Nephron (organoid): ENCODE results near the gene PLA2G6.

ENCODE experiments used
- H3K27ac Mint-ChIP-seq, 3 experiments: 2 replicates each; pipeline ENCODE4 v1.8.0; 2020; ENCODE audit warnings: mixed read lengths in 3 of 3, mild to moderate bottlenecking in 2 of 3, moderate library complexity in 1 of 3
- H3K27me3 Mint-ChIP-seq: 2 replicates; pipeline ENCODE4 v1.8.0; 2021; ENCODE audit warnings: low read depth, mild to moderate bottlenecking, moderate library complexity, mixed read lengths
- H3K36me3 Mint-ChIP-seq: 2 replicates; pipeline ENCODE4 v1.8.0; 2020; ENCODE audit warnings: low read depth, mixed read lengths
- H3K4me1 Mint-ChIP-seq: 2 replicates; pipeline ENCODE4 v1.8.0; 2020; ENCODE audit warnings: mixed read lengths
- H3K4me3 Mint-ChIP-seq, 3 experiments: 2 replicates each; pipeline ENCODE4 v1.8.0; 2020; ENCODE audit warnings: mild to moderate bottlenecking in 3 of 3, mixed read lengths in 3 of 3, moderate library complexity in 2 of 3
- H3K9me3 Mint-ChIP-seq: 2 replicates; pipeline ENCODE4 v1.8.0; 2020; ENCODE audit warnings: mixed read lengths
- CTCF ChIP-seq, 3 experiments: fragments of 200-600 bp; sonication (generic); IDR thresholded peaks; one replicate each; pipeline ENCODE4 v1.5.0; 2021; ENCODE audit warnings: antibody characterized with exemption in 3 of 3; ENCODE audit not compliant: unreplicated experiment in 3 of 3

Gene PLA2G6

GRCh38 chr22:38228326-38228872, 46.8 kb upstream of the PLA2G6 start:
- TF ChIP-seq CTCF (IDR thresholded peaks at IDR 0.05; ENCODE audit: unreplicated experiment in 3 of 3) = no peak
- H3K9me3 Mint-ChIP-seq = no peaks in the 10 kb centered on the region
- peaks cover 34% of the 10 kb centered on the region for H3K36me3 Mint-ChIP-seq
- no peaks in the 10 kb centered on the region for H3K4me1 Mint-ChIP-seq
- H3K4me3 Mint-ChIP-seq = no peak overlapping the region
- no peak overlapping the region for H3K27ac Mint-ChIP-seq
- H3K27me3 Mint-ChIP-seq = no peaks in the 10 kb centered on the region

- no peaks in the 10 kb centered on the region for H3K4me1 Mint-ChIP-seq
- TF ChIP-seq CTCF (IDR thresholded peaks at IDR 0.05; ENCODE audit: unreplicated experiment in 3 of 3) = no peak
- H3K27me3 Mint-ChIP-seq = no peaks in the 10 kb centered on the region
- H3K36me3 Mint-ChIP-seq = peaks cover 32% of the 10 kb centered on the region
- no peak overlapping the region for H3K4me3 Mint-ChIP-seq
- H3K9me3 Mint-ChIP-seq = no peaks in the 10 kb centered on the region
- H3K27ac Mint-ChIP-seq = no peak overlapping the region
Observed at GRCh38 chr22:38226853-38227649, 45.4 kb upstream of the PLA2G6 start.

- Mint-ChIP-seq H3K4me3 (no peak overlapping the region), H3K4me1 (peaks cover 11% of the 10 kb centered on the region), H3K36me3 (peaks cover 12% of the 10 kb centered on the region), H3K27ac (peak overlapping the region in 1 of 3 experiments; percentile 29), H3K9me3 (no peaks in the 10 kb centered on the region), H3K27me3 (no peaks in the 10 kb centered on the region)
- no peak for TF ChIP-seq CTCF (IDR thresholded peaks at IDR 0.05; ENCODE audit: unreplicated experiment in 3 of 3)
Observed at GRCh38 chr22:38223289-38223960, 41.8 kb upstream of the PLA2G6 start.

- H3K4me1 Mint-ChIP-seq = peaks cover 18% of the 10 kb centered on the region
- peaks cover 12% of the 10 kb centered on the region for H3K36me3 Mint-ChIP-seq
- H3K27me3 Mint-ChIP-seq = no peaks in the 10 kb centered on the region
- H3K27ac Mint-ChIP-seq = no peak overlapping the region
- no peak for TF ChIP-seq CTCF (IDR thresholded peaks at IDR 0.05; ENCODE audit: unreplicated experiment in 3 of 3)
- H3K4me3 Mint-ChIP-seq = no peak overlapping the region
- no peaks in the 10 kb centered on the region for H3K9me3 Mint-ChIP-seq
Observed at GRCh38 chr22:38222797-38223119, 41.1 kb upstream of the PLA2G6 start.

GRCh38 chr22:38221908-38222796, 40.5 kb upstream of the PLA2G6 start:
- no peak overlapping the region for H3K27ac Mint-ChIP-seq
- peaks cover 12% of the 10 kb centered on the region for H3K36me3 Mint-ChIP-seq
- H3K27me3 Mint-ChIP-seq = no peaks in the 10 kb centered on the region
- no peaks in the 10 kb centered on the region for H3K9me3 Mint-ChIP-seq
- no peak overlapping the region for H3K4me3 Mint-ChIP-seq
- no peak for TF ChIP-seq CTCF (IDR thresholded peaks at IDR 0.05; ENCODE audit: unreplicated experiment in 3 of 3)
- H3K4me1 Mint-ChIP-seq = peaks cover 19% of the 10 kb centered on the region
